Dedifferentiated amniotic fluid mesenchymal stem cell (primary cell): Measurements from ENCODE around the gene MARCHF11.

Source experiments
- DNase-seq: peaks from one replicate; pipeline ENCODE4 v3.0.0-alpha.2; 2016; ENCODE audit errors: extremely low spot score

The MARCHF11 gene

GRCh38 chr5:16134204-16134603 lies 45.4 kb downstream of the MARCHF11 start:
- DNase-seq = no peak

GRCh38 chr5:16131878-16132277 lies 47.7 kb downstream of the MARCHF11 start:
- DNase-seq = no peak

GRCh38 chr5:16128944-16129343 lies 50.6 kb downstream of the MARCHF11 start:
- no peak for DNase-seq

GRCh38 chr5:16127865-16128544 lies 51.6 kb downstream of the MARCHF11 start:
- DNase-seq = no peak

- no peak for DNase-seq
These were observed 59.0 kb downstream of the MARCHF11 start for GRCh38 chr5:16120579-16120978.

- no peak for DNase-seq
These were observed 59.8 kb downstream of the MARCHF11 start for GRCh38 chr5:16119790-16120189.

GRCh38 chr5:16115140-16115539 lies 64.5 kb downstream of the MARCHF11 start:
- no peak for DNase-seq

GRCh38 chr5:16108418-16108817 lies 71.2 kb downstream of the MARCHF11 start:
- DNase-seq = no peak

GRCh38 chr5:16104961-16105360 lies 74.6 kb downstream of the MARCHF11 start:
- no peak for DNase-seq

GRCh38 chr5:16095612-16096011 lies 84.0 kb downstream of the MARCHF11 start:
- DNase-seq = no peak

GRCh38 chr5:16090270-16090669 lies 89.3 kb downstream of the MARCHF11 start:
- no peak for DNase-seq

- DNase-seq = no peak
These were observed 96.6 kb downstream of the MARCHF11 start for GRCh38 chr5:16082982-16083381.

GRCh38 chr5:16082053-16082452 lies 97.5 kb downstream of the MARCHF11 start:
- no peak for DNase-seq

GRCh38 chr5:16081376-16081955 lies 98.1 kb downstream of the MARCHF11 start:
- no peak for DNase-seq

- DNase-seq = no peak
These were observed 102.9 kb downstream of the MARCHF11 start for GRCh38 chr5:16076657-16077056.

GRCh38 chr5:16074358-16074757 lies 105.2 kb downstream of the MARCHF11 start:
- DNase-seq = no peak

GRCh38 chr5:16072616-16073015 lies 107.0 kb downstream of the MARCHF11 start:
- no peak for DNase-seq

GRCh38 chr5:16067415-16067814 lies 112.2 kb downstream of the MARCHF11 start:
- DNase-seq = no peak

- DNase-seq = no peak
These were observed 112.8 kb downstream of the MARCHF11 start for GRCh38 chr5:16066810-16067209.

GRCh38 chr5:16066320-16066719 lies 113.3 kb downstream of the MARCHF11 start:
- no peak for DNase-seq

- DNase-seq = no peak
These were observed 113.8 kb downstream of the MARCHF11 start for GRCh38 chr5:16065831-16066230.

GRCh38 chr5:16064135-16064893 lies 115.3 kb downstream of the MARCHF11 start:
- no peak for DNase-seq

- DNase-seq = no peak
These were observed 118.4 kb downstream of the MARCHF11 start for GRCh38 chr5:16061163-16061562.
